ENCODE results near the gene C1S.
A peak's percentile ranks its signal among the peaks of the same experiment; 100 is the strongest.
"Not testable (repeated sequence)": the region's sequence is repeated elsewhere in the genome, so short reads cannot be mapped to it uniquely, and the experiment has no call there.

The C1S gene

DNA sequence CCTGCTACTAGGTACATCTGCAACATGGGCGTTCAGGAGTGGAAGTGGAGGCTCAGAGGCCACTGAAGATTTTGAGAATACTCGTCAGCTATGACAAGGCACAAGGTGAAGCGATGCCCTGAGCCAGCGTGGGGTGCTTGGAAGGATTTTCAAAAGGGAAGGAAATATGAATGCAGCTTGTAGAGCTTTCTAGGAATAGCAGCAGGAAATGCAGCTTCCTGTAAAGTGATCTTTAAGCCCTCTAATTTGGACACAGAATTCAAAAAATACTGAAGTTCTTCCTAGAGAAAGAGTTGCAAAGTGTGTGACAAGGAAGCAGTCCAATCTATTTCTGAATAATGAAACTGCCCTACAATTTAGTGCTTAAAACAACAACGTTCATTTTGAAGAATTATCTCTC is 13.2 kb upstream of the C1S start:
- DNase-seq: no peak

DNA sequence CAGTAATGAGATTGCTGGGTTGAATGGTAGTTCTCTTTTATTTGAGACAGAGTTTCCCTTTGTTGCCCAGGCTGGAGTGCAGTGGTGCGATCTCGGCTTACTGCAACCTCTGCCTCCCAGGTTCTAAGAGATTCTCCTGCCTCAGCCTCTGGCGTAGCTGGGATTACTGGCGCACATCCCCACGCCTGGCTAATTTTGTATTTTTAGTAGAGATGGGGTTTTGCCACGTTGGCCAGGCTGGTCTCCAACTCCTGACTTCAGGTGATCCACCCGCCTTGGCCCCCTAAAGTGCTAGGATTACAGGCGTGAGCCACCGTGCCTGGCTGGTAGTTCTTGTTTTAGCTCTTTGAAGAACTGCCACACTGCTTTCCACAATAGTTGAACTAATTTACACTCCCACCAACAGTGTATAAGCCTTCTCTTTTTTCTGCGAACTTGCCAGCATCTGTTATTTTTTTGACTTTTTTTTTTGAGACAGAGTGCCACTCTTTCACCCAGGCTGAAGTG is 11.0 kb upstream of the C1S start:
- DNase-seq: not testable (repeated sequence)

DNA sequence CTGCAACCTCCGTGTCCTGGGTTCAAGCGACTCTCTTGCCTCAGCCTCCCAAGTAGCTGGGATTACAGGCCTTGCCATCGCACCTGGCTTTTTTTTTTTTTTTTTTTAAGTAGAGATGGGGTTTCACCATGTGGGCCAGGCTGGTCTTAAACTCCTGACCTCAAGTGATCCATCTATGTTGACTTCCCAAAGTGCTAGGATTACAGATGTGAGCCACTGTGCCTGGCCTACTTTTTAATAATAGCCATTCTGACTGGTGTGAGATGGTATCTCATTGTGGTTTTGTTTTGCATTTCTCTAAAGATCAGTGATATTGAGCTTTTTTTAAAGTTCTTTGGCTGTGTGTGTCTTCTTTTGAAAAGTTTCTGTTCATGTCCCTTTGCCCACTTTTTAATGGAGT is 10.5 kb upstream of the C1S start:
- DNase-seq: not testable (repeated sequence)

DNA sequence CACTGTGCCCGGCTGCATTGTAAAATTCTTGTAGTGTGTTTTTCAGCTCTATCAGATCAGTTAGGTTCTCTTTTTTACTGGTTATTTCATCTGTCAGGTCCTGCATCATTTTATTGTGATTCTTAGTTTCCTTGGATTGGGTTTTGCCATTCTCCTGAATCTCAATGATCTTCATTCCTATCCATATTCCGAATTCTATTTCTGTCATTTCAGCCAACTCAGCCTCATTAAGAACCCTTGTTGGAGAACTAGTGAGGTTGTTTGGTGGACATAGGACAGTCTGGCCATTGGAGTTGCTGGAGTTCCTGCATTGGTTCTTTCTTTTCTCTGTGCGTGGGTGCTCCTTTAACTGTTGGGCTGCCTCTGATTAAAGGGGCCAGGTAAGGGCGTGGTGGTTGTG is 5.6 kb upstream of the C1S start:
- DNase-seq: no peak

DNA sequence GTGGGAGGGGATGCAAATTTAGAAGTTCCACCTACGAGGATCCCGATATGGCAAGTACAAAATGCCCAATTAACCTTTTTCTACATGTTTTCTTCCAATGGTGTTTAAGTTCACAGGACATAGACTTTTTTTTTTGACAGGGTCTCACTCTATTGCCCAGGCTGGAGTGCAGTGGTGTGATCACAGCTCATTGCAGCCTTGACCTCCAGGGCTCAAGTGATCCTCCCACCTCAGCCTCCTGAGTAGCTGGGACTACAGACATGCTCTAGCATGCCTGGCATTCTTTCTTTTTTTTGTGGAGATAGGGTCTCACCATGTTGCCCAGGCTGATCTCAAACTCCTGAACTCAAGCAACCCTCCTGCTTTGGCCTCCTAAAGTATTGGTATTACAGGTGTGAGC is 4.8 kb upstream of the C1S start:
- DNase-seq: not testable (repeated sequence)

GRCh38 chr12:7058163-7058845 is 2.2 kb upstream of the C1S start:
- peak; percentile 46 for DNase-seq

DNA sequence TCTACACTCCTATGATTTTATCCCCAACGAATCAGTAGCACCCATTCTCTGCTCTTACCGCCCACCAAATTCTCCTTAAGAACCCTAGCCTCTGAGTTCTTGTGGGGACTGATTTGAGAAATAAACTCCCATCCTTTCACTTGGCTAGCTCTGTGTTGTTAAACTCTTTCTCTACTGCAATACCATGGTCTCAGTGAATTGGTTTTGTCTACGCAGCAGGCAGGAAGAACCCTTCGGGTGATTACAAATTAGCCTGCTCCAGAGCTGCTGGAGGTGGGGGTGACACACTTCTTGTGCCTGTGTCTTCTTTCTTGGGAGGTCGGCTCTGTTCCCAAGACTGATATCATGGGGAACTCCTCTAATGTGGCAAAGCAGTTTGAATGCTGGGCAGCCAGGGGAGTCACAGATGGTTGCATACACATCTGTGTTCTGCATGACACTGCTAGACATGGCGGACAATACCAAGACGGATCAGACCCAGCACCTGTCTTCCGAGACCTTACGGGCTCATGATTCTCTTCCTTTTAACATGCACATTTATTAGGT is 1.6 kb upstream of the C1S start:
- DNase-seq: no peak

DNA sequence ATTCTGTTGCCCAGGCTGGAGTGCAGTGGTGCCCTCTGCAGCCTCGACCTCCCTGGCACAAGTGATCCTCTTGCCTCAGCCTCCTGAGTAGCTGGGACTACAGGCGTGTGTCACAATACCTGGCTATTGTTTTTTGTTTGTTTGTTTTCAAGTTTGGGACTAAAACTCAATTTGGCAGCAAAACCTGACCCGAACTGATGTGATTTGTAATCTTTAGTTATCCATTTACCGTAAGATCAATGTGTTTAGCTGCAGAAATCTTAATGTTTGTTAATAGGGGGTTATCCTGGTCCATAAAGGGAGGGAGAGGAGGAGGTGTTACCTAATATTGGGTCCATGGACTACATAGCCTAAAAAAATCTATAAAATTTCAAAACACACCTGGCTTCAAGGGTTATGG is 738 bp upstream of the C1S start:
- DNase-seq: no peak

GRCh38 chr12:7061138-7061537 is 620 bp downstream of the C1S start:
- DNase-seq: no peak

GRCh38 chr12:7061596-7061995 is 1.1 kb downstream of the C1S start:
- DNase-seq: no peak

DNA sequence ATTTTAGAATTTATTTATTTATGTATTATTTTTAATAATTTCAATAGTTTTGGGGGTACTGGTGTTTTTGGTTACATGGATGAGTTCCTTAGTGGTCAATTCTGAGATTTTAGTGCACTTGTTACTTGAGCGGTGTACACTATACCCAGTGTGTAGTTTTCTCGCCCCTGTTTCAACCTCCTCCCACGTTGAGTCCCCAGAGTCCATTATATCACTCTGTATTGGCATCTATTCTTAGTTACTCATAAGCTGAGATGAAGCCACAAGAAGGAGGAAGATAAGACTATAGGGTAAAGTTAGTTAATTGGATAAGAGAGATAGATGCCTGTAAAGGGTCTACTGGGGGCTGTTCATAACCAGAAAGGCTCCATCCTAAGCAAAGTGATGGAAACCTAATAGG is 4.0 kb downstream of the C1S start:
- DNase-seq: no peak

DNA sequence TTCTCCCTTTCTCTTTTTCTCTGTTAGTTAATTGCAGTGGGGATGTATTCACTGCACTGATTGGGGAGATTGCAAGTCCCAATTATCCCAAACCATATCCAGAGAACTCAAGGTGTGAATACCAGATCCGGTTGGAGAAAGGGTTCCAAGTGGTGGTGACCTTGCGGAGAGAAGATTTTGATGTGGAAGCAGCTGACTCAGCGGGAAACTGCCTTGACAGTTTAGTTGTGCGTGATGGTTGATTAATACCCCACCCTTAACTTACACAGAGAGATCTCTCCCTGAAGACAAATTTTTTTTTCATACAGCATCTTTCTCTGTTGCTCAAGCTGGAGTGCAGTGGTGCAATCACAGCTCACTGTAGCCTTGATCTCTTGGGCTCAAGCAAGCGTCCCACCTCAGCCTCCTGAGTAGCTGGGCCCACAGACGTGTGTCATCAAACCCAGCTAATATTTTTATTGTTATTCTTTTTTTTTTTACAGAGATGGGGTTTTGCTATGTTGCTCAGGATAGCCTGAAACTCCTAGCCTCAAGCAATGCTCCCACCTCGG is 4.6 kb downstream of the C1S start:
- no peak for DNase-seq

DNA sequence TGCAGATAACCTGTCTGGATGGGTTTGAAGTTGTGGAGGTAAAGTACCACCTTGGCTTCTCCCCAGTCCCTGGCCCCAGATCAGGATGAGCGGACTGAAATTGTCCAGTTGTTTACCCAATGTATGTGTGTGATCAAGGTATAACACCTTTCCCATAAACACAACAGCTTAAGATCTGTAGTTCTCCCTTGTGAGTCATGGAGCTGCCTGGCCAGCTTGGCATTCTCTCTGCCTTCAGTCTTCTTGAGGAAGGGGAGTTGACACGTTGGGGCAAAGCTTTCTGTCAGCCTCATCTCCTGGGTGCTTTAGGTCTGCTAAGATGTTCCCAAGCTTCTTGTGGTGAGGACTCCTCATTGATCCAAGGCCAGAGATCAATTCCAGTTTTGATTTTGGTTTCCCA is 6.1 kb downstream of the C1S start:
- no peak for DNase-seq

- DNase-seq: no peak
Measured at GRCh38 chr12:7067096-7067495, 6.6 kb downstream of the C1S start.

DNA sequence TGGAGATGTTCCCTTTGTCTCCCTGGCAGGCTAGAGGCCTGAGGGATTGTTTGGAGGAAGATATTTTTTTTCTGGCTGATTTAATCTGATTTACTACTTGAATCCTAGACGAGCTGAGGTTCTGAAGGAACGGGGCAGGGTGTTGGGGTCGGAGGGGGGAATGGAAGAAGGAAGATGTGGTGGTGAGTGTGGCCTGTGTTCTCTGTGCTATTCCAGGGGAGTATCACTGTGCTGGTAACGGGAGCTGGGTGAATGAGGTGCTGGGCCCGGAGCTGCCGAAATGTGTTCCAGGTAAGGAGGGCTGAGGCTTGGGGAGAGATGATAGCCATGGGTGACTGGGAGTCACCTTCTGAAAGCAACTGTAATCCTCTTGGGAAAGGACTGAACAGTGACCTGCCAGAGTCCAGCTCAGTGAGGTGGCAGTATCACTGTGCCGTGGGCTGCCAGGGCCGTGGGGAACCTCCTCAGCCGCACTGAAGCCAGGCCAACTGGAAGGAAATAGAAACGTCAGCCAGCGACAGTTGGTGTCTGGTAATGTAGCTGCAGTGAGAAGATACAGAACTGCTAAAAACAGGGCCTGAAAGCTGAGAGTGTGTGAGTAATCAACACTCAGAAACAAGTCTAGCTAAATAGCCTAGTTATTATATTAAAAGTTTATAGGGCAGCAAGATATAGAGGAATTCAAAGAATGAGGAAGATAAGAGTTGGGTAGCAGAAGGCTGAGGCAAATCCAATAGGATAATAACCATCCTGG is 7.9 kb downstream of the C1S start:
- peak; percentile 80 for DNase-seq

- peak; percentile 93 for DNase-seq
Measured at GRCh38 chr12:7068994-7069346, 8.5 kb downstream of the C1S start.

DNA sequence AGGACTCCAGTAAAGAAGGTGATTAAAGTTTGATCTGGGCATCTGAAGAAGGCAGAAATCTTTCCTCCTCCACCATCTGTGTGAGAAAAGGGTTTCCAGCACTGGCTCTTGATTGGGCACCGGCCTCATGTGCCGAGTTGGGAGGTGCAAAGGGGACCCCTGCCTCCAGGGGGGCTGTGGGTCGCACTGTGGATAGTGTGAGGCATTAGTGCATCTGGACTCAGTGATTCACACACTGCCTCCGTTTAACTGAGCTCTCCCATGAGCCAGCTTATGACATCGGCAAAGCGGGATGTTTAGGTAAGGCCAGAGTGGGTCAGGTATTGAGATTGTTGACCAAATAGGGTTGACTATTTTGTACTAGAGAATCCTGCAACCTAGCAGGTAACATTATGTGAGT is 8.9 kb downstream of the C1S start:
- no peak for DNase-seq

DNA sequence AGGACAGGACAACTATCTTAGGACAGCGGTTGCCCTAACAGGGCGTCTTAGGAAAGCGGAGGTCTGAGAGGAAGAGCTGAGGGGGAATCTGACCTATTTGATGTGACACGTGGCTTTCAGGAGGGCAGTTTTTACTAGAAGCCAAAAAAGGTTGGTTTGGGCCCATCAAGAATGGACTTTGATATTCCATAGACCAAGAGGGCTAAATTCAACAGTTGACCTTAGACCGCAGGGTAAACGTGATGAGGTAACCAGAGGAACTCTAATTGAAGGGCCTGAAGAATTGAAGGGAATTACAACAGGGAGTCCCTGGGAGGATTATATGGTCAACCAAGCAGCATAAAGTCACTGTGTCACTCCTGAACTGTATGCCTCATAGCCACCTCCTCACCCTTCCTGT is 11.5 kb downstream of the C1S start:
- no peak for DNase-seq

GRCh38 chr12:7072554-7072953 is 12.0 kb downstream of the C1S start:
- no peak for DNase-seq

DNA sequence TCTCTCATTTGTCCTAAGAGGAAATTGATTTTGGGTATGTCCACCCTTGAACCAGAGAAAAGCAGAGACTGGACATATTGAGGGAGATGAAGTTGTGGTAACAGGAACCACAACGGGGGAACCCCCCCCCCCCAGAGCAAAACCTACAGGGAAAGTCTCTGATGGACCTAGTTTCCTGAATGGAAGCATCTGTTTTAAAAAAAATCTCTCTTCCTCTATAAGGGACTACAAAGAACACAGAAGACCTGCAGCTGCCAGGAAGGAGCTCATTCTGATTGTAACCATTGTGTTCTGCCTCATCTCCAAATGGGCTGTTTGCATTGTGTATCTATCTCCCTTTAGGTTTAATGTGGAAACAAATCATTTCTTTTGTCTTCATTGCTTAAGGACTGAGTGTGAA is 13.4 kb downstream of the C1S start:
- DNase-seq: no peak

GRCh38 chr12:7075518-7075917 is 15.0 kb downstream of the C1S start:
- no peak for DNase-seq

DNA sequence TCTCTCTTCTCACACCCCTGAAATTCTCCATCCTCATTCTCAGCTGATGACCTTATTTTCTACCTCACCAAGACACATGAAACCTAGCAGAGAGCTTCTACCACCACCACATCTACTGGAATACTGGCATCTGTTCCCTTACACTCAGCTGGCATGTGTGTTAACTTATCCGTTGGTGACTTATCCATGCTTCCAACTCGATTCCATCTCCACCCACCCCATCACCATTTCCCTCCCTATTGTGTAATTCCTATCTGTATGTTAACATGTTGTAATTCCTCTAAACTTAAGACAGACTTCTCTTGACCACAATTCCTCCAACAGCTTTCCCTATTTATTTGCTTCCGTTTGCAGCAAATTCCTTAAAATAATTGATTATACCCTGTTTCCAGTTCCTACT is 15.4 kb downstream of the C1S start:
- no peak for DNase-seq

DNA sequence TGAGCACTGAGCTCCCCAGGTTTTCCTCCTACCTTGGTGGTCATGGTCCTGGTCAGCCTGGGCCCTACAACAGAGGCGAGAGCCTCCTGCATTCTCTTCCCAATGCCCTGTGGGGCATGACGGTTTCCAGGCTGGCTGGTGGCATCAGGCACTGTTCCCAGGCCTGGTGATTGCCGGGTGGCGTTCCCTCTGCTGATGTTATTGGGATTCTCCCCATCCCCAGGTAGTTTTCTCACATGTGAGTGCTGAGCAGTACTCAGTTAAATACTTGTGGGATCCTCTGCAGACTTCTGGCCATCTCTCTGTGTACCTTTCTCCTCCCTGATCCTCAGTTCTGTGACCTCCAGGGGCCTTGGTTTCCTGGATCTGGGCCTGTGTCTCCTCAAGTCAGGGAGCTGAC is 16.0 kb downstream of the C1S start:
- DNase-seq: no peak

- peak; percentile 22 for DNase-seq
Measured at GRCh38 chr12:7078163-7078562, 17.6 kb downstream of the C1S start.

All from hematopoietic multipotent progenitor cell treated with erythropoietin and hydrocortisone succinate and interleukin-3 and kit ligand, for 8 days (in vitro differentiated cells).